ENCODE results near the gene DPP4. TPM values are rescaled to one million over a fixed set of nuclear protein-coding genes. Genes with fewer than 3 reads are reported as not detected.

DPP4 gene
- total and polyA plus RNA-seq, 2 experiments from 2014 or later: 31.6 to 39.9 TPM

DNA sequence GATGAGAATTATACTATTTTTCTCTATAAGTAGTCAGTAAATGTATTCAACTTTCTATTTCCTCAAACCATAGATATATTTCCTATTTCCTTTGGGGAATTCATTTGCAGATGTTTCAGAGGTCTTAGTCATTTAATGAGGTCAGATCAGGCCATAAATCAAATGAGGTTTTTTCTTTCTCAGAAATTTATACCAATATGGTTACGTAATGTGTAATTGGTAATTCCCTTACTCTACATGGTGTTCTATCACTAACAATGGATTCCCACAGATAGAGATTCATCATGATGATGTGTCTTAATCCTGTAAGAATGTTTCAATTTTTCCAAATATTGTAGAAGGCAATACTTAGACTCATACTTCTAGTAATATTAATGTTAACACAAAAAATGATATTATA lies 108.0 kb downstream of the DPP4 start:
- Histone ChIP-seq H3K4me1 (ENCODE audit: insufficient read depth) (no peaks in the 10 kb centered on the region), H4K20me1 (ENCODE audit: insufficient read depth) (no peaks in the 10 kb centered on the region), H2AFZ (no peak overlapping the region), H3K36me3 (ENCODE audit: low read depth) (no peaks in the 10 kb centered on the region), H3K27ac (no peak overlapping the region), H3K9me3 (ENCODE audit: low read depth) (no peaks in the 10 kb centered on the region), H3K9me2 (ENCODE audit: insufficient read depth) (no peaks in the 10 kb centered on the region), H3K9ac (no peak overlapping the region), H3K4me2 (ENCODE audit: unreplicated experiment) (no peak overlapping the region), H3K79me2 (ENCODE audit: insufficient read depth) (no peaks in the 10 kb centered on the region), H3F3A (ENCODE audit: insufficient read depth) (no peaks in the 10 kb centered on the region), H3K27me3 (replicated peaks; ENCODE audit: insufficient read depth) (no peaks in the 10 kb centered on the region), H3K4me3 (no peak overlapping the region)
- no peak for TF ChIP-seq EZH2 (IDR thresholded peaks at IDR 0.05; ENCODE audit: insufficient read depth, poor library complexity, severe bottlenecking)
- no peak for TF ChIP-seq EZH2phosphoT487 (IDR thresholded peaks at IDR 0.05; ENCODE audit: insufficient read depth, low read depth)
- WGBS, 2 experiments (ENCODE audit: low coverage in 1 of 2, low lambda C conversion rate in 2 of 2, missing lambda C conversion rate in 2 of 2): 0% methylated on average over 1 of the region's 1 CpG
- in situ Hi-C loops (cut with MboI): no loop called here
- no peak for DNase-seq

DNA sequence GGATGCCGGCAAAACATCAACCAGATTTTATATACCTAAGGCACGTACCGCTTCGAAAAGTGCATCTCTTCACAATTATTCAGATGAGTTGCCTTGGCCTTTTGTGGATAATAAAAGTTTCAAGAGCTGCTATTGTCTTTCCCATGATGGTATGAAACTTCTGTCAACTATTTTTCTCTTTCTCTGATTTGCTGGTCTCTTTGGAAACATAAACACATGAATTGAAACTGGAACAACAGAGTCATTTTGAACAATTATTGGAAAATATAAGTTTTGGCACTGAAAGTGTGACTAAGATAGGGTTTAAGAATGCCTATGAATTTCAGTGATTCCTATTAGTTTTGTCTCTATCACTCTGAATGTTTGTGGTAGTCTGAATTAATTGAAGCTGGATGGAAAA lies 109.9 kb downstream of the DPP4 start:
- WGBS, 2 experiments (ENCODE audit: low coverage in 1 of 2, low lambda C conversion rate in 2 of 2, missing lambda C conversion rate in 2 of 2): 100% methylated on average over 4 of the region's 4 CpGs

DNA sequence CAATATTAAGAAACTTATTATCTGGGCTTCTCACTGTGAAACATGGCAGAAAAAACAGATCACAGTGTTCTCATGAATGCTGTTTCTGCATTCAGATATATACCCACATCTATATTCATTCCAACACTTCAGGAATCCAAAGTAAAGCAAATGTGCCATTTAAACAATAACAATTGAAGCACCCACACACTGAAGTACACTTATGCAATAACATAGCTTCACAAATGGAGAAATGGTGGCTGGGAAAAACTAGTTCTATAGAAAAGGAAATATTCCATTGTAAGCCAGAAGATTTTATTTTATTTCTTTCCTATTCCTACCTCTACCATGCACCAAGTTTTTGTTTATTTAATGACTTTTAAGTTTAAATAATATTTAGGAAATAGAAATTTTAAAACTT lies 111.9 kb downstream of the DPP4 start:
- H3K4me1 ChIP-seq (ENCODE audit: insufficient read depth): no peaks in the 10 kb centered on the region
- no peaks in the 10 kb centered on the region for H3K79me2 ChIP-seq (ENCODE audit: insufficient read depth)
- DNase-seq: no peak
- no peak for TF ChIP-seq EZH2 (IDR thresholded peaks at IDR 0.05; ENCODE audit: insufficient read depth, poor library complexity, severe bottlenecking)
- TF ChIP-seq EZH2phosphoT487 (IDR thresholded peaks at IDR 0.05; ENCODE audit: insufficient read depth, low read depth): no peak
- no peaks in the 10 kb centered on the region for H3K9me3 ChIP-seq (ENCODE audit: low read depth)
- H3K4me2 ChIP-seq (ENCODE audit: unreplicated experiment): no peak overlapping the region
- no peak overlapping the region for H3K27ac ChIP-seq
- H3K36me3 ChIP-seq (ENCODE audit: low read depth): no peaks in the 10 kb centered on the region
- H3K9ac ChIP-seq: no peak overlapping the region
- H2AFZ ChIP-seq: no peak overlapping the region
- H4K20me1 ChIP-seq (ENCODE audit: insufficient read depth): no peaks in the 10 kb centered on the region
- no peak overlapping the region for H3K4me3 ChIP-seq
- in situ Hi-C loops (cut with MboI): no loop called here
- H3K27me3 ChIP-seq (replicated peaks; ENCODE audit: insufficient read depth): no peaks in the 10 kb centered on the region
- H3F3A ChIP-seq (ENCODE audit: insufficient read depth): no peaks in the 10 kb centered on the region
- H3K9me2 ChIP-seq (ENCODE audit: insufficient read depth): no peaks in the 10 kb centered on the region

More for the DNA sequence above, 109.9 kb downstream of the DPP4 start:
- Histone ChIP-seq H3K27ac (no peak overlapping the region), H3K9me3 (ENCODE audit: low read depth) (no peaks in the 10 kb centered on the region), H4K20me1 (ENCODE audit: insufficient read depth) (no peaks in the 10 kb centered on the region), H3K79me2 (ENCODE audit: insufficient read depth) (no peaks in the 10 kb centered on the region), H3K36me3 (ENCODE audit: low read depth) (no peaks in the 10 kb centered on the region), H3K27me3 (replicated peaks; ENCODE audit: insufficient read depth) (no peaks in the 10 kb centered on the region), H3K9me2 (ENCODE audit: insufficient read depth) (no peaks in the 10 kb centered on the region), H3K4me1 (ENCODE audit: insufficient read depth) (no peaks in the 10 kb centered on the region), H3F3A (ENCODE audit: insufficient read depth) (no peaks in the 10 kb centered on the region), H2AFZ (no peak overlapping the region), H3K9ac (no peak overlapping the region), H3K4me3 (no peak overlapping the region), H3K4me2 (ENCODE audit: unreplicated experiment) (no peak overlapping the region)
- TF ChIP-seq EZH2phosphoT487 (IDR thresholded peaks at IDR 0.05; ENCODE audit: insufficient read depth, low read depth) (no peak), EZH2 (IDR thresholded peaks at IDR 0.05; ENCODE audit: insufficient read depth, poor library complexity, severe bottlenecking) (no peak)
- in situ Hi-C loops (cut with MboI): no loop called here
- DNase-seq: no peak

DNA sequence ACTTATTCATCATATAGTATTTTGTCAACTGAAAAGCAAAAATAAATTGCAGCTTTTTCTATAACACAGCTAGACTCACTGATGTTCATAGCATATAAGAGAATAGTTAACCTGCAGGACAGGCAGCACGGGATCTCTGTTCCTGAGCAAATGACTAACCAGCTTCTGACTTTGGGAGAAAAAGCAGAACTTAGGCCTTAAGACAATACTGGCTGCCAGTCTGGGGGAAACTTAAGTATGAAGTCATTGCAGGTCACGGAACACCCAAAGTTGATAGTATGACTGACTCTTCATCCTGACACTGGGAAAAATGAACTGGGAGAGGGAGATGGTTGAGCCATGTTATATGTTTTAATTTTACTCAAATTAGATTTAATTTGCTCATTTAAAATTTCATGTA lies 113.0 kb downstream of the DPP4 start:
- no peaks in the 10 kb centered on the region for H3K4me1 ChIP-seq (ENCODE audit: insufficient read depth)
- DNase-seq: no peak
- H3K79me2 ChIP-seq (ENCODE audit: insufficient read depth): no peaks in the 10 kb centered on the region
- H3K4me2 ChIP-seq (ENCODE audit: unreplicated experiment): no peak overlapping the region
- no peak overlapping the region for H2AFZ ChIP-seq
- no peak overlapping the region for H3K4me3 ChIP-seq
- no peak overlapping the region for H3K27ac ChIP-seq
- no peaks in the 10 kb centered on the region for H4K20me1 ChIP-seq (ENCODE audit: insufficient read depth)
- H3K9me2 ChIP-seq (ENCODE audit: insufficient read depth): no peaks in the 10 kb centered on the region
- H3K36me3 ChIP-seq (ENCODE audit: low read depth): no peaks in the 10 kb centered on the region
- WGBS, 2 experiments (ENCODE audit: low coverage in 1 of 2, low lambda C conversion rate in 2 of 2, missing lambda C conversion rate in 2 of 2): 94% methylated on average over 2 of the region's 2 CpGs
- TF ChIP-seq EZH2 (IDR thresholded peaks at IDR 0.05; ENCODE audit: insufficient read depth, poor library complexity, severe bottlenecking) (no peak), EZH2phosphoT487 (IDR thresholded peaks at IDR 0.05; ENCODE audit: insufficient read depth, low read depth) (no peak)
- no peaks in the 10 kb centered on the region for H3K27me3 ChIP-seq (replicated peaks; ENCODE audit: insufficient read depth)
- no peaks in the 10 kb centered on the region for H3K9me3 ChIP-seq (ENCODE audit: low read depth)
- H3F3A ChIP-seq (ENCODE audit: insufficient read depth): no peaks in the 10 kb centered on the region
- no peak overlapping the region for H3K9ac ChIP-seq
- in situ Hi-C loops (cut with MboI): no loop called here

DNA sequence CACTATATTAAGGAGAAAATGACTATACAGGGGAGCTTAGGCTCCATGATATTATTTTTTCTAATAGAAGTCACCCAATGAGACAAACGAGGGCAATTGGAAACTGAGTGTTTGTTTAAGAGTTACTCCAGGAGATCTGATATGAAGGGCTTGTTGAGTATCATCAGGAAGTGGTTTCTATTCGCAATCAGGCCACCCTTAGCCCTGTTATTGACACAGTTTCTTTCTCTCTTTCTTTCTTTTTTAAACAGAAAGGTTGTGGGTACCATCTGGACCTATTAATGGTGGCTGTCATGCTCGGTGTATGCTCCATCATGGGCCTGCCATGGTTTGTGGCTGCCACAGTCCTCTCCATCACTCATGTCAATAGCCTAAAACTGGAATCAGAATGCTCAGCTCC lies 117.3 kb downstream of the DPP4 start:
- Histone ChIP-seq H2AFZ (no peak overlapping the region), H3K27me3 (replicated peaks; ENCODE audit: insufficient read depth) (no peaks in the 10 kb centered on the region), H3K4me2 (ENCODE audit: unreplicated experiment) (no peak overlapping the region), H3K36me3 (ENCODE audit: low read depth) (no peaks in the 10 kb centered on the region), H3K9me3 (ENCODE audit: low read depth) (no peaks in the 10 kb centered on the region), H3K27ac (no peak overlapping the region), H3K4me1 (ENCODE audit: insufficient read depth) (no peaks in the 10 kb centered on the region), H3K9ac (no peak overlapping the region), H3K4me3 (no peak overlapping the region), H3K79me2 (ENCODE audit: insufficient read depth) (no peaks in the 10 kb centered on the region), H3K9me2 (ENCODE audit: insufficient read depth) (no peaks in the 10 kb centered on the region), H4K20me1 (ENCODE audit: insufficient read depth) (no peaks in the 10 kb centered on the region), H3F3A (ENCODE audit: insufficient read depth) (no peaks in the 10 kb centered on the region)
- in situ Hi-C loops (cut with MboI): no loop called here
- DNase-seq: no peak
- 46 to 50% methylated on average over 3 of the region's 3 CpGs for WGBS, 2 experiments (ENCODE audit: low coverage in 1 of 2, low lambda C conversion rate in 2 of 2, missing lambda C conversion rate in 2 of 2)
- TF ChIP-seq EZH2phosphoT487 (IDR thresholded peaks at IDR 0.05; ENCODE audit: insufficient read depth, low read depth): no peak
- TF ChIP-seq EZH2 (IDR thresholded peaks at IDR 0.05; ENCODE audit: insufficient read depth, poor library complexity, severe bottlenecking): no peak
